ENCODE data around the gene DTYMK. TPM values are rescaled to one million over a fixed set of nuclear protein-coding genes. Genes with fewer than 3 reads are reported as not detected.

The DTYMK gene
- total and polyA plus RNA-seq, 2 donors (not counting 3 experiments of a cell fraction or from before 2014, with no cell fraction given): 67.0 to 104 TPM

- H3K4me2 ChIP-seq (ENCODE audit: insufficient read depth, low read length): no peak overlapping the region
- intact Hi-C loops (cut with micrococcal nuclease) (no loop called here), dilution Hi-C loops (cut with MboI; ENCODE audit: extremely low pct_ligation_motif_present, low sequenced_read_pairs) (no loop called here)
- H3K79me2 ChIP-seq (ENCODE audit: control insufficient read depth, insufficient read depth, low read length): peaks cover 73% of the 10 kb centered on the region
- H3K9ac ChIP-seq (replicated peaks; ENCODE audit: extremely low read depth, insufficient read depth, low read length): no peak overlapping the region
- DNase-seq (ENCODE audit: low read depth, low spot score) (no peak), FAIRE-seq (no peak)
- no peaks in the 10 kb centered on the region for H3K9me1 ChIP-seq (replicated peaks; ENCODE audit: control insufficient read depth, extremely low read depth, insufficient read depth, low read length)
- peaks cover 2% of the 10 kb centered on the region for H4K20me1 ChIP-seq (replicated peaks; ENCODE audit: control insufficient read depth, extremely low read depth, insufficient read depth, low read length)
- no peaks in the 10 kb centered on the region for H3K9me3 ChIP-seq (replicated peaks; ENCODE audit: control insufficient read depth, insufficient read depth, low read length)
- H3K4me1 ChIP-seq (ENCODE audit: control insufficient read depth, extremely low read depth, insufficient read depth, low read length): peaks cover 12% of the 10 kb centered on the region
- H3K36me3 ChIP-seq (ENCODE audit: control insufficient read depth in 2 of 2, extremely low read depth in 1 of 2, insufficient read depth in 2 of 2, low read length in 2 of 2): peaks cover 2 to 5% of the 10 kb centered on the region in 2 experiments
- no TSS peak for BruUV-seq (replicated peaks)
- no peak overlapping the region for H2AFZ ChIP-seq (ENCODE audit: low read depth, low read length)
- H3K27me3 ChIP-seq (ENCODE audit: control insufficient read depth in 2 of 2, insufficient read depth in 2 of 2, low read length in 2 of 2): no peaks in the 10 kb centered on the region
- H3K27ac ChIP-seq (ENCODE audit: insufficient read depth, low read depth, low read length): no peak overlapping the region
- H3K4me3 ChIP-seq (replicated peaks in 1 of 3; ENCODE audit: insufficient read depth in 1 of 3, low read depth in 1 of 3, low read length in 3 of 3): no peak overlapping the region
- ChIA-PET CTCF (no interaction called here), POLR2A (no interaction called here)
- TF ChIP-seq MYC (IDR thresholded peaks at IDR 0.05; ENCODE audit: low read depth, low read length): no peak
Measured at GRCh38 chr2:241640165-241640795, 46.3 kb downstream of the DTYMK start.

GRCh38 chr2:241639385-241639784 is 47.2 kb downstream of the DTYMK start:
- no peaks in the 10 kb centered on the region for H3K27me3 ChIP-seq (ENCODE audit: control insufficient read depth in 2 of 2, insufficient read depth in 2 of 2, low read length in 2 of 2)
- no peak for FAIRE-seq
- H4K20me1 ChIP-seq (replicated peaks; ENCODE audit: control insufficient read depth, extremely low read depth, insufficient read depth, low read length): peaks cover 2% of the 10 kb centered on the region
- POLR2A ChIA-PET: no interaction called here
- intact Hi-C loops (cut with micrococcal nuclease) (loop anchor here (5.0 kb wide), 1 partner anchor 642 kb away; the partner anchor contains the start of gene SNED1), dilution Hi-C loops (cut with MboI; ENCODE audit: extremely low pct_ligation_motif_present, low sequenced_read_pairs) (no loop called here)
- H3K4me2 ChIP-seq (ENCODE audit: insufficient read depth, low read length): no peak overlapping the region
- CTCF ChIA-PET: interaction anchor here (0.6 kb wide), 1 partner anchor 153 kb away, joined by 6 read pairs; no protein-coding TSS in a partner anchor
- H3K4me1 ChIP-seq (ENCODE audit: control insufficient read depth, extremely low read depth, insufficient read depth, low read length): peaks cover 12% of the 10 kb centered on the region
- H3K9ac ChIP-seq (replicated peaks; ENCODE audit: extremely low read depth, insufficient read depth, low read length): no peak overlapping the region
- no peak overlapping the region for H3K4me3 ChIP-seq (replicated peaks in 1 of 3; ENCODE audit: insufficient read depth in 1 of 3, low read depth in 1 of 3, low read length in 3 of 3)
- DNase-seq (ENCODE audit: low read depth, low spot score): no peak
- no peak overlapping the region for H2AFZ ChIP-seq (ENCODE audit: low read depth, low read length)
- no peaks in the 10 kb centered on the region for H3K9me3 ChIP-seq (replicated peaks; ENCODE audit: control insufficient read depth, insufficient read depth, low read length)
- H3K36me3 ChIP-seq (ENCODE audit: control insufficient read depth in 2 of 2, extremely low read depth in 1 of 2, insufficient read depth in 2 of 2, low read length in 2 of 2): peaks cover 2 to 6% of the 10 kb centered on the region in 2 experiments
- no TSS peak for BruUV-seq (replicated peaks)
- TF ChIP-seq MYC (IDR thresholded peaks at IDR 0.05; ENCODE audit: low read depth, low read length): no peak
- no peak for TF ChIP-seq POLR2AphosphoS5 (IDR thresholded peaks at IDR 0.05; ENCODE audit: insufficient read depth, low read depth, low read length)
- no peak for TF ChIP-seq JUN (IDR thresholded peaks at IDR 0.05; ENCODE audit: borderline replicate concordance, insufficient read depth, insufficient read length, low read depth)
- no peak for TF ChIP-seq POLR2A (IDR thresholded peaks at IDR 0.05; ENCODE audit: low read depth, low read length)
- no peak for TF ChIP-seq CTCF (IDR thresholded peaks at IDR 0.05; ENCODE audit: extremely low read depth in 1 of 2, insufficient read depth in 1 of 2, low read depth in 1 of 2, low read length in 2 of 2)
- no peak for TF ChIP-seq MAX (IDR thresholded peaks at IDR 0.05; ENCODE audit: insufficient read depth, insufficient read length)
- TF ChIP-seq EZH2 (IDR thresholded peaks at IDR 0.05; ENCODE audit: borderline replicate concordance, low read depth, low read length, severe bottlenecking): no peak
- TF ChIP-seq FOS (IDR thresholded peaks at IDR 0.05; ENCODE audit: borderline replicate concordance, insufficient read depth, low read length): no peak
- TF ChIP-seq GATA2 (IDR thresholded peaks at IDR 0.05; ENCODE audit: insufficient read depth, insufficient read length, low read depth, low read length): no peak
- H3K27ac ChIP-seq (ENCODE audit: insufficient read depth, low read depth, low read length): no peak overlapping the region
- H3K79me2 ChIP-seq (ENCODE audit: control insufficient read depth, insufficient read depth, low read length): peaks cover 76% of the 10 kb centered on the region
- H3K9me1 ChIP-seq (replicated peaks; ENCODE audit: control insufficient read depth, extremely low read depth, insufficient read depth, low read length): no peaks in the 10 kb centered on the region
